Activated CD4-positive, alpha-beta T cell treated with anti-CD3 and anti-CD28 coated beads, Interleukin-2, Interleukin-4, amounts not matched to agents 100 ng/mL and 50 ng/mL, durations not matched to agents 16 hours and 8 hours (primary cell): Measurements from ENCODE around the gene RNF213.
"Not testable (repeated sequence)": the region's sequence is repeated elsewhere in the genome, so short reads cannot be mapped to it uniquely, and the experiment has no call there.

ENCODE experiments used
- DNase-seq: peaks from one replicate; pipeline ENCODE4 v3.0.0-alpha.2; 2020; ENCODE audit warnings: low spot score

RNF213 gene

DNA sequence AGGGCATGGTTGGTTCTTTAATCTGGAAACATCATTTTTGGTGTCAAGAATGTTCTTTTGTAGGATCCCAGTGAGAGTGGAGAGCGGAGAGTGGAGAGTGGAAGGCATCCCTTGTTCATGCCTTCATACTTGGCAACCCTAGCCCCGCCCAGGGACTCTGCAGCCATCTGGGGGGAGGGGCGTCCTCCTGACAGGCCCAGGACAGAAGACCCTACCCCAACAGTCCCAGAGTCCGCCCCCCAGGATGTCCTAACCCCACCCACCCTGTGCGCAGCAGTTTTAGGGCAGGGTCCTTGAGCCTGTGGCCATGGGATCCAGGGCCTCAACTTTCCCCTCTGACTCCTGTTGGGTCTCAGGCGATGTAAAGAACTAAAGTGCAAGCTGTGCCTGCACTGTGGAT is 36.0 kb upstream of the RNF213 start:
- DNase-seq: no peak

DNA sequence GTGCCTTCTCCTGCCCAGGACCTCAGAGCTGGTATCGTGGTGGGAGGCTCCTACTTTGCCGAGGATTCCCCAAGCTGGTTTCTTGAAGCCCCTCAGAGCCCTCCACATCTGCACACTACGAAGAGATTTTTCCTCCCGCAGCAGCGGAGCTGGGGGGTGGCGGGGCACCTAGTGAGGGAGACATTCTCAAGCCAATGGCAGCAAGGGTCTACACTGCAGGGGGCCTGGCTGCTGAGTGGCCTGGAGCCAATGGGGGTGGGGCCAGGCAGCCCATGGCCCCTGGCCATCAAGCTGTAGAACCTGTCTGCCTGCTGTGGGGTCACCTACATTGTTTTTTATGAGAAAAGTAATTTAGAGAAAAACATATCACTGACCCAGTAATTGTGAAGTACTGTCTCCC is 35.4 kb upstream of the RNF213 start:
- DNase-seq: no peak

DNA sequence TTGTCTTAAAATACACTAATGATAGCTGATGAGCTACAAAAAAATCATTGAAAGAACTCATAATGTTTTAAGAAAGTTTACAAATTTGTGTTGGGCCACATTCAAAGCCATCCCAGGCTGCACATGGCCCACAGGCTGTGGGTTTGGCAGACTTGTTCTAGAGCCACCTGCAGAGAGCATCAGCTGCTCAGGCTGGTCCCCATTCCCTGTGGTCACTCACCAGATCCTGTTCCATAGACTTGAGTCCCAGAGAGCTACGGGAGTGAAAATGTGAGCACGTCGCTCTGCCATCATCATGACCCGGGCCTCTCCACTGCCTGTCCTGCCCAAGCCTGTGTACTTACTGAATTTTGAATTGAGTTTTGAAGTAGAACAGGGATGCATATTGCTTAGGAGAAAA is 33.5 kb upstream of the RNF213 start:
- DNase-seq: no peak

DNA sequence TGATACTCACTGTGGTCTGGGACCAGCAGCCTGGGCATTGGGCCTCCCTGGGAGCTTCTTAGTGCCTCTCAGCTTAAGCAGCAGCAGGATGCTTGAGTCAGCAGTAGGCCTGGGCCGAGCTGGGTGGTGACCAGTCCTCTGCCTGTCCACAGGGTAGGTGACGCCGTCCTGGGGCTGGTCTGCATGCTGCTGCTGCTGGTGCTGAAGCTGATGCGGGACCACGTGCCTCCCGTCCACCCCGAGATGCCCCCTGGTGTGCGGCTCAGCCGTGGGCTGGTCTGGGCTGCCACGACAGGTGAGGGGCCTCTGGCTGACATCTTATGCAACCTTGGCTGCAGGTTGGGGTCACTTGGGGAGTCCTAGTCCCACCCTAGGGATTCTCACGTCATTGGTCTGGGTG is 33.0 kb upstream of the RNF213 start:
- no peak for DNase-seq

DNA sequence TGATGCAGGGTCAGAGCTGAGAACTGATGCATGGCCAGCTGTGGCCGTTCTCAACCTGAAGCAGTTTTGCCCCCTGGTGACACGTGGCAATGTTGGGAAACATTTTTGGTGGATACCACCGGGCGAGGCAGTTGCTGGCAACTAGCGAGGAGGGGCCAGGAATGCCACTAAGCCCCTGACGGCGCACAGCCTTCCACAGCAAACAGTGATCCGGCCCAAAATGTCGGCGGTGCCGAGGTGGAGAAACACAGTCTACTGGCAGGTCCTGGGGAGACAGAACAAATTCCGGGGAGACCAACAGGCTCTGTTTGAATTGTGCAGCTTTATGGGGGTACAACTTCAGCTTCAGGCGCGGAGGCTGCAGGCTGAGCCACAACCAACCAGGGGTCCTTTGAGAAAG is 32.2 kb upstream of the RNF213 start:
- no peak for DNase-seq

DNA sequence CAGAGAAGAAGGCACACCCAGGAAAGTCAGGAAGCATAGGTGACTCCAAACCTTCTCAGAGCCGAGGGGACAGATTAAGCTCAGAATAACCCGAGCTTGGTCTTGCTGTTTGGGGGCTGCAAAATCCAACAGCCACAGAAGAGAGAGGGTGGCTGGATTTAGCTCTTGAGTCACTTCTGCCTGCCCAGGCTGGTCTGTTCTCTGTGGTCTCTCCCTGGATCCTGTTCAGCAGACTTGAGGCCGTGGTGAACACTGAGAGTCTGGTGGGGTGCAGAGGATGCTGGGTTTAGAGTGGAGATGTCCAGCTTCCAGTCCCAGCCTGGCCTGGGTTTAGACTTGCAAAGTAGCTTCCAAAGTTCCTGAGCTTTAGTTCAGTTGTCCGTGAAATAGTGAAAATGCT is 31.6 kb upstream of the RNF213 start:
- no peak for DNase-seq

DNA sequence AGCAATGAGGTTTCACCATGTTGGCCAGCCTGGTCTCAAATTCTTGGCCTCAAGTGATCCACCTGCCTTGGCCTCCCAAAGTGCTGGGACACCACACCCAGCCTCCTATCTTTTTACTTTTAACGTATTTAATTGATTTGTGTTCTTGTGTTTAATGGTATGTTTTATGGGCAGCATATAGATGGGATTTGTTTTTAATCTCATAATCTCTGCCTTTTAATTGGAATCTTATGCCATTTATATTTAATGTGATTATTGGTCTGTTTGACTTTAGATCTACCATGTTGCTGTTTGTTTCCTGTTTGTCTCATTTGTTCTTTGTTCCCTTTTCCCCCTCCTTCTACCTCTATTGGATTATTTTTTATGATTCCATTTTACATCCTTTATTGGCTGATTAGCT is 28.2 kb upstream of the RNF213 start:
- no peak for DNase-seq

DNA sequence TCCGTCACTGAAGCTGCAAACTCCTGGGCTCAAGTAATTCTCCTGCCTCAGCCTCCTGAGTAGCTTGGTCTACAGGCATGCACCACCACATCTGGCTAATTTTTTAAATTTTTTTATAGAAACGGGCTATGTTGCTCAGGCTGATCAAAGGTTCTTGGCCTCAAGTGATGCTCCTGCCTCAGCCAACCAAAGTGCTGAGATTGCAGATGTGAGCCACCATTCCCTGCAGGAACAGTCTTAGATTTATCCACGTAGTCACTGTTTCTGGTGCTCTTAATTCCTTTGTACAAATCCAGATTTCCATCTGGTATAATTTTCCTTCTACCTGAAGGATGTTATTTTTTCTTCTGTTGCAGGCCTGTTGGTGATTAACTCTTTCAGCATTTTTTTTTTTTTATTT is 27.4 kb upstream of the RNF213 start:
- DNase-seq: no peak

DNA sequence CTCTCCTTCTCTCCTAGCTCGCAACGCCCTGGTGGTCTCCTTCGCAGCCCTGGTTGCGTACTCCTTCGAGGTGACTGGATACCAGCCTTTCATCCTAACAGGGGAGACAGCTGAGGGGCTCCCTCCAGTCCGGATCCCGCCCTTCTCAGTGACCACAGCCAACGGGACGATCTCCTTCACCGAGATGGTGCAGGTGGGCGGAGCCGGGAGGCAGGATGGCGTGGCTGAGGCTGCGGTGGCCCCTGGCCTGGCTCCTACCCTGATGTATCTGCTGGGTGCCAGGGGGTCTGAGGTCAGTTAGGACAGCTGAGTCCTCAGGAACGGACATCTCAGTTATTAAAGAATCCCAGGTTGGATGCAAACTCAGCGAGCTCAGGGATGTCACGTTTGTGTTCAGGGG is 23.7 kb upstream of the RNF213 start:
- no peak for DNase-seq

DNA sequence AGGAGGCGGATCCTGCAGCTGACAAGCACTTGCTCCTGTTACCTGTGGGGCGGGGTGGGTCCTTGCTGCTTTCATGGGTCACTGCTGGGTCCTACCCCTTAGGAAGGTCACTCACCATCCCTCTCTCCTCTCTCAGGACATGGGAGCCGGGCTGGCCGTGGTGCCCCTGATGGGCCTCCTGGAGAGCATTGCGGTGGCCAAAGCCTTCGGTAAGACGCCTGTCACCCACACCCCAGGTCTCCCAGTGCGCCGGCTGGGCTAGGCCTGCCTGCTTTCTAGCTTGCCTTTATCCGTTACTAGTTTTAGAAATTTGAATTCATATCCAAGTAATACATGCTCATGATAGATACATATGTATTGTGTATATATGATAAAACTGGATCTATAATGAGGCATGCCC is 23.3 kb upstream of the RNF213 start:
- DNase-seq: no peak

DNA sequence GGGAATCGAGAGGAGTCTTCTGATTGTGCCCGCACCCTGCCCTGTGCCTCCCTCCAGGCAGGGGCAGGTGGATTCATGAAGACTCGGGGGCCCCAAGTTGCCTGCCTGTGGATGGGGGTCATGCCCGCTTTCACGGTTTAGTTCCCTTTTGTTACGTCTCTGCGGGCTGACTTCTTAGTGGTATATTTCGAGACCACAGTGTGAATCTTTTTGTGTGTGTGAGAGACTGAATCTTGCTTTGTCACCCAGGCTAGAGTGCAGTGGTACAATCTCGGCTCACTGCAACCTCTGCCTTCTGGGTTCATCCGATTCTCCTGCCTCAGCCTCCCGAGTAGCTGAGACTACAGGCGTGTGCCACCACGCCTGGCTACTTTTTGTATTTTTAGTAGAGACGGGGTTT is 18.1 kb upstream of the RNF213 start:
- no peak for DNase-seq

DNA sequence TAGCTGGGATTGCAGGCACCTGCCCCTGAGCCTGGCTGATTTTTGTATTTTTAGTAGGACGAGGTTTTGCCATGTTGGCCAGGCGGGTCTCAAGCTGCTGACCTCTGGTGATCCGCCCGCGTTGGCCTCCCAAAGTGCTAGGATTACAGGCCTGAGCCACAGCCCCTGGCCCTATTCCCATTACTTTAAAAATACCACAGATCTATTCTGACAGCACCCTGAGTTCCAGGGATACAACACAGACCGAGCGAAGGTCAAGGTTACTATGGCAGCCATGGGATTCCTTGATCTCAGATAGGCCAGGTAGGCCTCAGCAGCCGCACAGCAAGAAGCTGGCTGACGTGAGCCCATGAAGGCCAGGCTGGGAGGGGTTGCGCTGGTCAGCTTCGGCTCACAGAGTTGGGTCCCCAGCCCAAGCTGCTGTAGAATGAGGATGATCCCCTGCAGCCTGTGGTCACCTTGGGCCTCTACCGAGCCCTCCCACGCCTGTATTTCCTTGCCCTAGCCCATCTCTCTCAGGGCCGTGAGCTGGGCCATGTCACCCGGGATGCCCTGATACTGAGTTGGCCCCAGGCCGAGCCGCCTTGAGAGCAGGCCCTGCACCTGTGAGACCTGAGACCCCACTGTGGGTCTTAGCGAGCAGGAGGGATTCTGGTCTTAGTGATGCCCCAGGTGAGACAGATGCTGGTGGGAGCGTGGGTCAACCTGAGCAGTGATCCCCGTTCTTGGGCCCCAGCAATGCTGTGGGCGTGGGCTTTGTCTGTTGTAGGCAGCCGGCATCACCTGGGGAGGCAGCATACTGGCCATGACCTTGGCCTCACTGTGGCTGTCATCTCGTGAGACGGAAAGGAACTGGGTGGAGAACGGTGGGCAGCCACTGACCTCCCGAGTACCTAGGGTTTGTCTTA is 16.9 kb upstream of the RNF213 start:
- no peak for DNase-seq

DNA sequence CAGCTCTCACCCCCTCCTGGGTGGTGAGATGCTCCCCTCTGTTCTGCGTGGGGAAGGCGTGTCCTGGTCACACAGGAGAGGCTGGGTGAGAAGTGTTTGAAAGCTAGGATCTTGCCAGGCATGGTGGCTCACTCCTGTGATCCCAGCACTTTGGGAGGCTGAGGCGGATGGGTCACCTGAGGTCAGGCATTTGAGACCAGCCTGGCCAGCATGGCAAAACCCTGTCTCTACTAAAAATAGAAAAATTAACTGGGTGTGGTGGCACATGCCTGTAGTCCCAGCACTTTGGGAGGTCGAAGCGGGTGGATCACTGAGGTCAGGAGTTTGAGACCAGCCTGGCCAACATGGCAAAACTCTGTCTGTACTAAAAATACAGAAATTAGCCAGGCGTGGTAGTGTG is 16.2 kb upstream of the RNF213 start:
- not testable (repeated sequence) for DNase-seq

DNA sequence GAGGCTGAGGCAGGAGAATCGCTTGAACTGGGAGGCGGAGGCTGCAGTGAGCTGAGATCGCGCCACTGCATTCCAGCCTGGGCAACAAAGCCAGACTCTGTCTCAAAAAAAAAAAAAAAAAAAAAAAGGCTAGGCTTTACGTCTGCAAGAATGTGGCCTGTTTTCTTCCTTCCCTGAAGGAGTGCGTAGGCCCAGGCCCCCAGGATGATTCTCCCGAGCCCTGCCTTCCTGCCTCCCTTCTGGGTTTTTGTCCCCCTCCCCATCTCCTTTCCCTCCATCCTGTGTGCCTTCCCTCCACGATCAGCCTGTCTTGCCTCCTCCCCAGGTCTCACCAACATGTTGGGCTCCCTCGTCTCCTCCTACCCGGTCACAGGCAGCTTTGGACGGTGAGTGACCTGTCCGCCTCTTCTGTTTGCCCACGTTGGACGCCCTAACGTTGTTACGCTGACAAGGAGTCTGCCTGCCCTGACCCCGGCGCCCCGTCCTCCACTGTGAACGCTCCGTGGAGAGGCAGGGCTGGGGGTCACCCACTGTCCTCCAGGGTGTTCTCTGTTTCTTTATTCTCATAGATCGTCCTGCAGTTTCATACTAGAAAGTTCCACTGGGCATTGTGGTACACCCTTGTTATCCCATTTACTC is 15.7 kb upstream of the RNF213 start:
- DNase-seq: no peak

DNA sequence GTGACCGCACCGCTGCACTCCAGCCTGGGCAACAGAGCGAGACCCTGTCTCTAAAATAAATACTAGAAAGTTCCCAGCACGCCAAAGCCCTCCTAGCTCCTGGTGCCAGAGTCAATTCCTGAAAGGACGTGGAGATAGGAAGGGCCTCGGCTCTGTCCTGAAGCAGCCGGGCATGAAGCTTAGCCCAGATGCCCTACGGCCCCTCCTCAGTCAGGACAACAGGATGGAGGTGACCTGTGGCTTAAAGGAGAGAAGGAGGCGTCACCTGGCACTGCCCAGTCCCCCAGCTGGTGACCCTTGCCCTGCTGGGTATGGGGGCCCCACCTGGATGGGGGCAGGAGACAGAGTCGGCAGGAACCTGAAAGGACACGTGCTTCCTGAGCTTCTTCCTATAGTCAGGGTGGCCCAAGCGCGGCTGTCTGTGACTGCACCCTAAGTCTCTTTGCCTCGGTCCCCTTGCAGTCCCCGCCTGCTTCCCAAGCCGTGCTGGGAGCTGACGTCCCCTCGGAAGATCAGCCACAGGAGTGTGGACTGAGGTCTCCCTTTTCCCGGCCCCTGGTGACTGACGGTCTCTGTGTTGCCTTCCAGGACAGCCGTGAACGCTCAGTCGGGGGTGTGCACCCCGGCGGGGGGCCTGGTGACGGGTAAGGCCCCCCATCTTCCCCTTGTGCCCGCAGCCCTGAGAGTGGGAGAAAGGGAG is 14.9 kb upstream of the RNF213 start:
- DNase-seq: no peak

DNA sequence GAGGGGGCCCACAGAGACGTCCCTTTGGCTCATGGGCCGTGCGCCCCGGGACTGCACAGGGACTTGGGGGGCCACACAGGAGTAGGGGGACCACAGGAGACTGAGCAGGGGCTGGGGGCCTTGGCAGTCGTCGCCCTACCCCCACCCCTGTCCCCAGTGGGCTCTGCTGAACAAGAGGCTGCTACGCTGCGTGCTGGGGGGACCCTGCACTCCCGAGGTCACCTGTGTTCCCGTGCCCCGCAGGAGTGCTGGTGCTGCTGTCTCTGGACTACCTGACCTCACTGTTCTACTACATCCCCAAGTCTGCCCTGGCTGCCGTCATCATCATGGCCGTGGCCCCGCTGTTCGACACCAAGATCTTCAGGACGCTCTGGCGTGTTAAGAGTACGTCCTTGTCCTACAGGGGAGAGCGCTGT is 14.4 kb upstream of the RNF213 start:
- DNase-seq: no peak

DNA sequence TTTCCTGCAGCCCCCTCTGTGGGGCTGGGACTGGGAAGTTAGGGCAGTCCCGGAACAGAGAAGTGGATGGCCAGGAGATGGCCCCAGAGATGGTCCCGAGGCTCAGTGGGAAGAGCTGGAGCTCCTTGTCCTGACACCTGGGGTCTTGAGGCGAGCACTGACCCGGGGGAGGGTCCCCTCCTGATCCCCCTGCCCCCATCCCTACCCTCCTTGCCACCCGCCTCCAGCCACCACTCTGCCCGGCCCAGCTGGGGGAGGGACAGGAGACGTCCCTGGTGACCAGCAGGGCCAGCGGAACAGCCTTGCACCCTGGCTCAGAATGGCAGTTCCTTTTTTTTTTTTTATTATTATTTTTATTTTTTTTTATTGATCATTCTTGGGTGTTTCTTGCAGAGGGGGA is 13.9 kb upstream of the RNF213 start:
- no peak for DNase-seq

DNA sequence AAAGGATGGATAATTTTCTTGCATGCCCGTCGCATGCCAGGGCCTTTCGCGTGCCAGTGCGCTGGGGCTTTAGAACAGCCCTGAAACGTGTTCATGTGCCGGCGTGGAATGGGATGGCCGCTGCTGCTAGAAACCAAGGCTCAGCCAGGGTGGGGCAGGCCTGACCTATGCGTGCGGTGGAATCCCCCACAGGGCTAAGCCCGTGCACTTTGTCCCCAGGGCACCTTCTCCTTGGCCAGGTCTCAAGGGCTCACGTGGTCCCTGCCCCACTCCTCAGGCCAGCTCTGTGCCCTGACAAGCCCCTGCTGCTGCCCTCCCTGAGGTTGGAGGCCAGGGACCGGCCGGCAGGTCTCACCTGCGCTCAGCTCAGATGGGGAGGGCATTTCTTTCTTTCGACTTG is 13.1 kb upstream of the RNF213 start:
- DNase-seq: no peak

DNA sequence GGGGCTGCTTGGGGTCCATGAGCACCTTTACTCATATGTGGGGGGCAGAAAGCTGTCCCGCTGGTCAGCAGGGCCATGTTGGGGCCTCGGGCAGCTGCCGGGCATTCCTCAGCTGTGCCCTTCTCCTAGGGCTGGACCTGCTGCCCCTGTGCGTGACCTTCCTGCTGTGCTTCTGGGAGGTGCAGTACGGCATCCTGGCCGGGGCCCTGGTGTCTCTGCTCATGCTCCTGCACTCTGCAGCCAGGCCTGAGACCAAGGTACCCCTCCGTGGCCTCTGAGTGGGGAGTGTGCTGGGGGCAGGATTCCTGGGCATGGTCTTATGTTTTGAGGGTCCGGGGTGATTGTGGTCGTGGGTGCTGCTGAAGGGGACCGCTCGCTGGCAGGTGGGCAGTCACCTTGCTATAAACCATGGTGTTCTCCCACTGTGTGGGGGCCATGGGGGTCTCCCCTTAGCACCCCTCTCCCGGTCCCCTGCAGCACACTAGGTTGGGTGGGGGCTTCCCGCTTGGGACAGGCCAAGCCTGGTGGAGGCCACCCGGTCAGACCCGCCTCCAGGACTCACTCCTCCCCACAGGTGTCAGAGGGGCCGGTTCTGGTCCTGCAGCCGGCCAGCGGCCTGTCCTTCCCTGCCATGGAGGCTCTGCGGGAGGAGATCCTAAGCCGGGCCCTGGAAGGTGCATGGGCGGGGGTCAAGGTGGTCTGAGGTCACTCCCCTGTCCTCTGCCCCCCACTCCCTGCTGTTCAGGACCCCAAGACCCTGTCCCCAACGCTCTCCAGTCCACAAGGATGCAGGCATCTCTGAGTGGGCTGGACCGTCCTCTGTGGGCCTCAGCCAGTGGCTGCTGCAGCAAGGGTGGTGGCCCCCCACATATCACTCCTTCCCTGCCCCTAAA is 12.4 kb upstream of the RNF213 start:
- DNase-seq: no peak

DNA sequence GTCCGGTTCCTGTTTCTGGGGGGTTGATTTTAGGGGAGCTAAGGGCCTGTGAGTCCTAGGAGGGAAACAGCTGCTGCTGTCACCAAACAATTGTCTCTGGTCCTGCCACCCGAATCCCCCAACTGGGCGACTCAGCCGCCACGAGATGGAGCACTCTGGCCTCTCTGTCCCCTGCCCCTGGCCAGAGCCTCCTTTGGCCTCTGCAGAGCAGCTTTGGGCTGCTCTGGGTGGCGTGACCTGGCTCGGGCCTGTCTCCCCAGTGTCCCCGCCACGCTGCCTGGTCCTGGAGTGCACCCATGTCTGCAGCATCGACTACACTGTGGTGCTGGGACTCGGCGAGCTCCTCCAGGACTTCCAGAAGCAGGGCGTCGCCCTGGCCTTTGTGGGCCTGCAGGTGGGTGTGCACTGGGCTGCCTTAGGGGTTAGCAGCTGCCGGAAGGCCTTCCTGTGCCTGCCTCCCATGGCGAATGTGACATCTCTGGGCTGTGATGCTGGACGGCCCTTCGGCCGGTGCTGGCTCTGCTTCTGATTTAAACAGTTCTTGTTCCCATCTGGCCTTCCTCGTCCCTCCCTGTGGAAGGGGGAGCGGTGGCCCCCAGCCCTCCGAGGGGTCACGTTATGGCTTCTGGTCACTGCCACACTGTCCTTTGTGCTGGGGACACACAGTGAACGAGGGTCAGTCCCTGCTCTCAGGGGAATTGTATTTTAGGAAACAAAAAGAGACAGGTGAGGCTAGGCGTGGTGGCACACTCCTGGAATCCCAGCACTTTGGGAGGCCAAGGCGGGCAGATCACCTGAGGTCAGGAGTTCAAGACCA is 11.6 kb upstream of the RNF213 start:
- no peak for DNase-seq

DNA sequence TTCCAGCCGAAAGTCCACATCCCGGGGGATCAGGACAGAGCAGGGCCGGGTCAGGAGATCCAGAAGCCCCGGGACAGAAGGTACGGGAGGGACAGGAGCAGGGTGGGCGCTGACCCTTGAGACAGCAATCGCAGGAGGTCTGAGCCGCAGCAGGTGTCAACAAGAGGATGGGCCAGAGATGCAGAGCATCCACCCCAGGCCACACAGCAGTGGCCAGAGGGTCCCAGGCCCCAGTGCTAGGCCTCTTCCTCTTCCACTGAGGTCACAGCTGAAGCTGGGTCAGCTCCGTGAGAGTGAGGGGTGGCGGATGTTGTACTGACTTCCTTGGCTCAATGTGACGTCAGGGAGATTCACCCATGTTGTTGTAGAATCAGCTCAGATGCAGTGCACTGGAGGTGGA is 8.7 kb upstream of the RNF213 start:
- no peak for DNase-seq
